GM19193 (cell line): Measurements from ENCODE around the gene RNF225.

Source experiments
- POLR2A ChIP-seq: IDR thresholded peaks from 4 replicates; pipeline ENCODE4 v1.6.1; 2011; ENCODE audit not compliant: insufficient read depth, insufficient read length; ENCODE audit errors: extremely low read depth

RNF225 gene

DNA sequence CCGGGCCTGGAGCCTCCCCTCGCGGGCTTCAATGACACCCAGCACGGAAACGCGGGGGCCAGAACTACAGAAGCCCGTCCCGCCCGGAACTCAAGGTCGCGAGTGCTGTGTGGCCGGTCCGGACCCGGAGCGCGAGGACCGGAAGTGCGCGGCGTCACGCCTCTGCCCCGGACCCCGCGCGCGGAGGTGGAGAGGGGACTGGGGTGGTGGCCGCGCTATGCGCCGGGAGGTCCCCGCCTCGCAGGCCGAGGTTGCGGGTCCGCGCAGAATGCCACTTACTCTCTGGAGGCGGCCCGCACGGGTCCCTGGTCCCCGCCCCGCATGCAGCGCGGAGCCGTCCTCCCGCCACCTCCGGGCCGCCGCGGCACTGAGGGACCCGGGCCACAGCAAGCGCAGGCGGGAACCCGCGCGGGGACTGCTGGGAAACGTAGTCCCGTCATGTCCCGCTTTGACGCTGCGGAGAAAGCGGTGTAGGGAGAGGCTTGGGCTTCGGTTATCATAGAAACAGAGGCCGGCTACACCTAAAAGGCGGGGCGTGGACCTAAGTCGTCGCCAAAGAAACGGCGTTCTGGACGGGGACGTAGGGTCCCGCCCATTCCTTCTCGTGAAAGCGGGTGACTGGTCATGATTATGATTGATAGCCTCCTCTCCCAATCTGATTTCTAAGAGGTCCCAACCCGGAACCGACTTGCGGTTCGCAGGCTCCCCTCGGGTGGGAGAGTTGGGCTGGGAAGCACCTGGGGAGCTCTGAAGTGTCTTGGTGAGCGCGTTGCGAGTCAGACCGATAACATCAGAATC lies 14.6 kb upstream of the RNF225 start, which contains the start of gene ZNF837:
Gene ZNF837 (minus strand): TSS at position 369 of the 798 bp plus-strand sequence. CDS start 11,698 bp downstream, outside the sequence.
- peak; percentile 83 for TF ChIP-seq POLR2A

DNA sequence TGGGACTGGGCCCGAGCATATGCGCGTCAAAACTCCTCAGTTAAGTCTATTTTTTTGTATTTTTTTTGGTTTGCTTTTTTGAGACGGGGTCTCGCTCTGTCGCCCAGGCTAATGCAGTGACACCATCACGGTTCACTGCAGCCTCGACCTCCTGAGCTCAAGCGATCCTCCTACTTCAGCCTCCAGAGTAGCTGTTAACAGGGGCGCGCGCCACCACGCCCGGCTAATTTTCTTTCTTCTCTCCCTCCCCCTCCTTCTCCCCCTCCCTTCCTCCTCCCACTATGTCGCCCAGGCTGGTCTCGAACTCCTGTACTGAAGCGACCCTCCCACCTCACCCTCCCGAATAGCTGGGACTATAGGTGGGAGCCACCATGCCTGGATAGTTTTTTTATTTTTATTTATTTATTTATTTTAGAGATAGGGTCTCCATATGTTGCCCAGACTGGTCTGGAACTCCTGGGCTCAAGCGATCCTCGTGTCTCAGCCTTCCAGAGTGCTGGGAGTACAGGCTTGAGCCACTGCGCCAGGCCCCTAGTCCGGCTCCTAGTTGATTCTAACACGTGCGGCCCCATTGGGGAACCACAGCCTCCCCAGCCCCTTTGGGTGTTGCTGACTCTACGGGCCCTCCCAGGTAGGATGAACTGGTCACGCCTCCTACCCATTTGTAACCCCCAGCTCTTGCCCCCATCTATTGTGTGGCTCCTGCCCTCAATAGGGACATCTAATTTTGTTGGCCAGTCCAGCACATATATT lies 13.8 kb upstream of the RNF225 start:
- no peak for TF ChIP-seq POLR2A

DNA sequence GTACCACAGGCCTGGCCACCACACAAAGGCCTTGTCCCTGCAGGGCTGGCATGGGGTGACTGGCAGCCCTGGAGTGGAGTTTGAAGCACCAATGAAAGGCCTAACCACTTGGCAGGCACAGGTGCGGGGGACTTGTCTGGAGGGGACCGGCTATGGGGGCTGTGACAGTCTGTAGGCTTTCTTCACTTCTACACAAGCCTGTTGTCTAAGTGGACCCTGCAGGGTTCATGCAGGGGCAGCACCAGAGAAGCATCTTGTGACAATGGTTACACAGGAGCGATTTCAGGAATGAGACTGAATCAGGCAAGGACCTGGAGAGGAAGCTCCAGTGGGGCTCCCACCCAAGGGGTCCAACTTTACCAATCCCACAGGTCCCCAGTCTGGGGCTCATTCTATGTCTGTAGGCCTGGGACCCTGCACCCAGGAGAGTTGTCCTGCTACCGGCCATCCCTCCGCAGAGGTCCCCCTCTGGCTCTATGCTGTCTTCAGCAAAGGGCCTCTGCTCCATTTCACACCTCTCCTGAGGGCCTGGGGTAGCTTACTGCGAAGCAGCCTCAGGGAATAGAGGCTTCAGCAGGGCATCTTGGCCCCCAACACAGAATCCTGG lies 12.4 kb upstream of the RNF225 start:
- no peak for TF ChIP-seq POLR2A

DNA sequence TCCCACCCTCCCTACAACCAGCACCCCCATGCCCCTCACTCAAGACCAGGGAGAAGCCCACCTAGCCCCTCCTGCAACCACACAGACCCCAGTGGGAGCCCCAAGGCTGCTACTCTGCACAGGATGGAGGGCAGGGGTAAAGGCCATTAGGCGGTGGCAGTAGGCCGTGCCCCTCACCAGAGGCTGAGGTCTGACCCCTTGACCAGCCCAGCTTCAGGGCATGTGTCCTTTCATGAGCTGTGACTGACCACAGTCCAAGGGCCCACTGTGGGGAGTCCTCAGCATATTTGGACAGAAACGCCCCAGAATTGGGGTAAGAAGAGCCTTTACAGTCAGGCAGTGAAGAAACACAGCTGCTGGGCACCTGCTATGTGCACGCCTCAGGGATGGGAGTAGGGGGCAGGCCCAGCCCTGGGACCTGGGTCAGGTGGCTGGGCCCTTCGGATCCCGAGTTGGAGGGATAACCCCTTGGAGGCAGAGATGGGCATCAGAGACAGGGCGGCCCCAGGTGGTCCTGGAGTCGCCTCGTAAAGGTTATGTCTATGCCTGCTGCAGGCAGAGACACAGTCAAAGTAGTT lies 10.1 kb upstream of the RNF225 start:
- TF ChIP-seq POLR2A: no peak

DNA sequence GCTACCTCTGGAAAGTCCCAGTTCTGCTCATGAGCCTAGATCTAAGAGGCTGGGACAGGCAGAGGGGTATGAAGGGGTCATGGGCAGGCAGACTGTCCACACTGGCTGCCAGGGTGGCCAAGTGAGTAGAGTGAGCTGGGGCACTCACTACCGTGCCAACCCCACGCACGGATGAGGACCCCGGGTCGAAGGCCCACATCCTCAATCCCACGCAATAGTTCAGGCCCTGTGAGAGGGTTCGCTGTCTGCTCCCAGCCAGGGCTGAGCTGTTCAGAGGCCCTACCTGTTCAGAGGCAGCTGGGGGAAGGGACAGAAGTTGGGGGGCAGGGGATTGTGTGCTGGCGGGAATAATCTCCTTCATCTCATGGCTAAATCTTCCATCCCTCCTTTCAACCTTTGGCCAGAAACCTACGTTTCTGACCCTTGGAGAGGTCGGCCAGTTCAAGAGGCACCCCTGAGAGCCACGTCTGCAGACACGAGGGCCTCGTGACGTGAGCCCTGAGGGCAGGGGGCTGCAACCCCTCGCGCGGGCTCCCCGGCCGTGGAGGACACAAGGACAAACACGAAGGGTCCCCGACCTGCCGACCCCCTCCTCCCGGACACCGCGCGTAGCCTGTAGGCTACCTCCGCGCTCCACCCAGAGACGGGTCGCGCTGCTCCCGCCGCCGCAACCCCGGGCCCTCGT lies 9.4 kb upstream of the RNF225 start:
- peak; percentile 8 for TF ChIP-seq POLR2A

DNA sequence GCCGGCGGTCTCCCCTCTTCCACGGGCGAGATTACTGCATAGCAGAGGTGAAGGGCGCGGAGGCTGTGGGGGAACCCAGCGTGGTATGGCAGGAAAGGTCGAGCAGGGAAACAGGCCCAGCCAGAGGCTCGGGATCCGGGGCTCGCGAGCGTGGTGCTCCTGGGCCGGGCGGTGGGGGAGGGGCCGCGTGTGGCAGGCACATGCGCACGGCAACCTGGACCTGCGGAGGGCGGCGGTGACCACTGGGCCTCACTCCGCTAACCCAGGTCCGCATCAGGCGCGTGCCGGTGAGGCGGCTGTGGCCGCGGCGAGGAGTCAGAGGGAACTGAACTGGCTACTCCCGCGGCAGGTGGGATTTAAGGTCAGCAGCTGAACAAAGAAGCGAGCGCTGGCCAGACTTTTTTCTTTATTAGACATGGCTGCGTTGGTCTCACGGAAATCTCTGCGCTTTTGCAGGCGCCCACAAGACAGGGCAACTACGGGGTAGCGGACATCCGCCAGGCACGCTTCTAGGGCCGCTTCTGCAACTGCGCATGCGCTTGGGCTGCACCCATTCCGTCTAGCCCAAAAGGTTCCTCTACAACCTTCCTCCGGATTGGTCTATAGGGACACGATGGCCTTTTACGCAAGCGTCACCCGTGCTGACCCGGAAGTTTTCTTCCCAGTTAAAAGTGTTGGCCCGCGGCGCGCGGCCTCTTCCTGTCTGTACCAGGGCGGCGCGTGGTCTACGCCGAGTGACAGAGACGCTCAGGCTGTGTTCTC lies 8.7 kb upstream of the RNF225 start, which contains the start of gene RPS5:
Gene RPS5 (plus strand): TSS at position 694 of the 762 bp plus-strand sequence. CDS start 869 bp downstream, outside the sequence.
- TF ChIP-seq POLR2A: peak; percentile 98

DNA sequence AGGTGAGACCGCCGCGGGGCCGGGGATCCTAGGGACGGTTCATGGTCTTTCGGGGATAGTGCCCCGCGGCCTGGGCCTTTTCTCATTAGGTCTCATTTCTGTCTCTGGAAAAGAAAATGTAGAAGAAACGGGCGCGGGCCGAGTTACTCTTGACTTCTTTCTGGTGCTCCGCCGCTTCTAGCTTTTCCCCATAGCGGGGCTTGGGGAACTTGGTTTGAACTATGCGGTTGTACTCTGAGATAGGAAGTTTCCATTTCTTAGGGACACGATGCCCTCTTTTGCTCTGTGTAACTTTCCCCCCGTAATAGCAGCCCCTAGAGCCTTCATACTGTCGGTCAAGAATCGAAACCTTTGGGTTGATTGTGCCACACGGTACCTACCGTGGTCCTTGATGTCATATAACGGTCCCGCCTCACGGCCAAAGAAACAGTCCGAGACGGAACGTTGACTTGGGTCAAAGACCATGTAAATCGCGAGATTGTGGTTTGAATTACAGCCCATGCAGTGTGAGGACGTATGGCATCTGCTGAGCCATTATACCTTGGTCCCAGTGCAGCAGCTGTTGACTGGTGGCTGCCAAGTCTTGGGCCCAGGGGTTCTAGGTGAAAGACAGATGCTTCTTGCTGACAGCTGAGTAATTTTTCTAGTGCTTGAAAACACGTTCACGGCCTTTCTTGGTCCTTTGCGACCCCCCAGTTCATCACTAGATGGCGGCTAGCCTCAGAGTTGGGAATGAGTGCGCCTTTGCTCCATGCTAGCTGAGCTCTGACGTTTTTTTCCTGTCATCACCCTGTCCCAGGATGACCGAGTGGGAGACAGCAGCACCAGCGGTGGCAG lies 7.9 kb upstream of the RNF225 start:
- no peak for TF ChIP-seq POLR2A

DNA sequence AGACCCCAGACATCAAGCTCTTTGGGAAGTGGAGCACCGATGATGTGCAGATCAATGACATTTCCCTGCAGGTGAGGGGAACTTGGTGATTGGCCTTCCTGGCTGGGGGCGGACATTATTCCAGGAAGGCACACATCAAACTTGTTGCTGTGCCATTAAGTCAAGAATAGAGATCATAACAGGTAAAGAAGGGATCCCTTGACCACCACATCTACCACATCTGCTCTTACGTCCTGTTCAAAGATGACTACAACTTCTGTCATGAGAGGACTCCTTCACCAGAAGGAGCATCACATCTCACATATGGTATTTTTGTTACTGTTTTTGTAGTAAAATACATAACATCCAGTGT lies 7.3 kb upstream of the RNF225 start:
- TF ChIP-seq POLR2A: no peak

DNA sequence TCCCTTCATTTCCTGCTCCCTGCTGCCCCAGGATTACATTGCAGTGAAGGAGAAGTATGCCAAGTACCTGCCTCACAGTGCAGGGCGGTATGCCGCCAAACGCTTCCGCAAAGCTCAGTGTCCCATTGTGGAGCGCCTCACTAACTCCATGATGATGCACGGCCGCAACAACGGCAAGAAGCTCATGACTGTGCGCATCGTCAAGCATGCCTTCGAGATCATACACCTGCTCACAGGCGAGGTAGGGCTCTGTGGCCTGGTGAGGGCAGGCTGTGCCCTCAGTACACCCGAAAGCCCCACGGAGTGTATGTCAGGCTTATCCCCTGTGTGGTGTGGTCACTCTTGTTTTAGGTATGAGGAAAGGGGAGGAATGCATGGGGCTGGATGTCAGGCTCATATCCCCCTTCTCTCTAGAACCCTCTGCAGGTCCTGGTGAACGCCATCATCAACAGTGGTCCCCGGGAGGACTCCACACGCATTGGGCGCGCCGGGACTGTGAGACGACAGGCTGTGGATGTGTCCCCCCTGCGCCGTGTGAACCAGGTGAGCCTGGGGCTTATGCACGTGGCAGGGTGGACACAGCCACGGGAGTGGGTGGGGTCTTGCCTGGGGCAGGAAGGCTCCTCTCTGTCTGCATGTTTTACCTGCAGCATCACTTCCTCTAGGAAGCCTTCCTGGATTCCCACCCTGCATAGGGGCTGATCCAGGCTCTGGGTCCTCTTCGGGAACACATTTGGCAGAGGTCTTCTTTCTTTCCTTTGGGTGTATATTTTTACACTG lies 2.3 kb upstream of the RNF225 start:
- no peak for TF ChIP-seq POLR2A

DNA sequence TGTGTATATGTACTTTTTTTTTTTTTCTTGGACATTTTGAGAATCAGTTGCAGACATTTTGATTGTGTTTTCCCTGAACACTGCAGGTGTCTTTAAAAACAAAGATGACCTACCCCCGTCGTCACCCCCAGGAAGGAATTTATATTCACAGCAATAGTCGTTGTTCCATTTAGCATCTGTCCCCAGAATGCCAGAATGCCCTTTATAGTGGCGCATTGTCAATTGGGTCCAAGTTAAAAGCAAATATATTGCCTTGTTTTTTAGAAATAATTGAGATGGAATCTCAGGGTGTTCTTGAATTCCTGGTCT lies 1.8 kb upstream of the RNF225 start:
- TF ChIP-seq POLR2A: no peak

DNA sequence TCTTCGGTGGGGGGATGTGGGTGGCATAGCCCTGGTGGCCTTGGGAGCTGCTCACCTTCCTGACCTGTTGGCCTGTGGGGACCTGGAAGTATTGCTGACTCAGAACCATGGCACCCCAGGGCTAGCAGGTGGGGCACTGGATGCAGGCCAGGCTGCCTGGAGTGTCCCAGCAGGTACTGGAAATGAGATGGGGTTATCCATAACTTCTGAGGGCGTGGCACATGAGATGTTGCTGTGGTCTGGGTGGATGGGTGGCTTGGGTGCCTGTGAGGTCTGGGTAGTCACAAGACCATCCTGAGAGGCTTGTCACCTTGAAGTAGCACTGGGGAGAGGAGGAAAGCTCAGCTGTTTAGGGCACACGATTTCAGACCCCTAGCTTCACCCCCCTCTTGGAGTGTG lies 636 bp upstream of the RNF225 start:
- TF ChIP-seq POLR2A: no peak

DNA sequence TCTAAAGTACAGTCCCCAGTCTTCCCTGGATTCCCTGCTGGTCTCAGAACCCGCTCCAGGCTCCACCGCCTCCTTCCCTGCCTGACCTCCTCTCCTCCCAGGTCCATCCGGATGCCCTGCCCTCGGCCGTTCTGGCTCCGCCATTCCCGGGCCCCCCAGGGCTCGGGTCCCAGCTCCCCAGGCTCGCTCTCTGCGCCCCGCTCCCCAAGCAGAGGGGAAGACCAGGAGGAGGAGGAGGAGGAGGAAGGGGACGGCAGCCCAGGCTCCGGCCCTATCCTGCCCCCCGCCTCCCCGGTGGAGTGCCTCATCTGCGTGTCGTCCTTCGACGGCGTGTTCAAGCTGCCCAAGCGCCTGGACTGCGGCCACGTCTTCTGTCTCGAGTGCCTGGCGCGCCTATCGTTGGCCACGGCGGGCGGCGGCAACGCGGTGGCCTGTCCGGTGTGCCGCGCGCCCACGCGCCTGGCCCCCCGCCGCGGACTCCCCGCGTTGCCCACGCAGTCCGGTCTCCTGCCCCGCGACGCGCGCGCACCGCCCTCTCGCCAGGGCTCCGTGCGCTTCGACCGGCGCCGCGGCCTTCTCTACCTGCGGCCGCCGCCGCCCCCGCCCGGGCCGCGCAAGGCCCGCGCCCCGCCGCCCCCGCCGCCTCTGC lies 647 bp downstream of the RNF225 start:
- no peak for TF ChIP-seq POLR2A

DNA sequence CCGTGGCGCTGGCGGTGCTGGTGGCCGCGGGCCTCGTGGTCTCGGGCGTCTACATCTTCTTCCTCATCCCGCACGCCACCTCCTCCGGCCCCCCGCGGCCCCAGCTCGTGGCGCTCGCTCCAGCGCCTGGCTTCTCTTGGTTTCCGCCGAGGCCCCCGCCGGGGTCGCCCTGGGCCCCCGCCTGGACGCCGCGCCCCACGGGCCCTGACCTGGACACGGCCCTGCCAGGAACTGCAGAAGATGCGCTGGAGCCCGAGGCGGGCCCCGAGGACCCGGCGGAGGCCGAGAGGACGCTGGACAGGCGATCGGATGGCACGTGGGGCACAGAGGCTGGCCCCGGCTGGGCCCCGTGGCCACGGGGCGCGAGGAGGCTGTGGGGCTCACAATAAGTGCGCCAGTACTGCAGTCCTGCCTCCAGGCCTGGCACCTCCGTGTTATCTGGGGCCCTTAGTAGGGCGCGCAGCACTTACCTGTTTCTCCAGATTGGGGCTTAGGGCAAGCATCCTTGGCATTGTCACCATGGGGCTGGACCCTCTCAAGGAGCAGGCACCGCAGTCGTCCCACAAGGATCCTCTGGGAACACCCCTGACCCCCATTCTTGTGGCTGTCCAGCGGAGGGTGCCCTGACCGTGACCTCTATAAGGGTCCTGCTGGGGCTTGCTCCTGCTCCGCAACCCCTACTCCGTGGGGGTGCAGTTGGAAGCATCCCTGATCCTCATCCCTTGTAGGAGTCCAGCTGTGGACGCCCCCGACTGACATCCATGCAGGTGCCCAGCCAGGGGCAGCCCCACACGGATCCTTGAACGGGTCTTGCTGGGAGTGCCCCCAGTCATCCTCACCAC lies 1.5 kb downstream of the RNF225 start:
- TF ChIP-seq POLR2A: no peak
